Right ventricle myocardium inferior (tissue), 1 donor: ENCODE results near the gene PLEKHS1. TPM values are rescaled to one million over a fixed set of nuclear protein-coding genes. Genes with fewer than 3 reads are reported as not detected.
A peak's percentile ranks its signal among the peaks of the same experiment; 100 is the strongest.
"Not testable (repeated sequence)": the region's sequence is repeated elsewhere in the genome, so short reads cannot be mapped to it uniquely, and the experiment has no call there.

ENCODE experiments used
- ATAC-seq: fragments of 200-7000 bp; cut with Tn5 transposase; one replicate; pipeline ENCODE4 v1.9.1; 2020; ENCODE audit warnings: mild to moderate bottlenecking, moderate library complexity
- DNase-seq: peaks from one replicate; pipeline ENCODE4 v3.0.0; 2021; ENCODE audit errors: missing footprints
- intact Hi-C: fragments of 100-400 bp; cut with DNase I; formaldehyde crosslinking; loops from one replicate; pipeline ENCODE4 v1.11.0; 2022
- total RNA-seq: library from RNA; stranded (reverse); fragmentation: NEBNext Ultra II Directional; extraction: Animal tissue kit (Norgen Biotek cat#: 25700); gene quantifications from one replicate; pipeline ENCODE4 v1.2.1, GENCODE V29; 2021
- donor health status: DM: no; HTN: yes; CAD: no; lungs with severe emphysema.

The PLEKHS1 gene
- total RNA-seq, 1 donor from 2014 or later, result not detected

- intact Hi-C loops, result no loop called here
- no peak for ATAC-seq
- DNase-seq, result no peak
Observed at GRCh38 chr10:113736576-113736975, 14.9 kb upstream of the PLEKHS1 start.

GRCh38 chr10:113739031-113739430 lies 12.5 kb upstream of the PLEKHS1 start:
- intact Hi-C loops, result no loop called here
- no peak for DNase-seq
- no peak for ATAC-seq

- ATAC-seq (no peak), DNase-seq (no peak)
- intact Hi-C loops, result no loop called here
Observed at GRCh38 chr10:113739577-113739976, 11.9 kb upstream of the PLEKHS1 start.

- no peak for DNase-seq
- ATAC-seq, result no peak
- intact Hi-C loops, result no loop called here
Observed at GRCh38 chr10:113740850-113741249, 10.6 kb upstream of the PLEKHS1 start.

GRCh38 chr10:113742466-113742865 lies 9.0 kb upstream of the PLEKHS1 start:
- no peak for ATAC-seq
- intact Hi-C loops, result no loop called here
- DNase-seq, result no peak

GRCh38 chr10:113743594-113743993 lies 7.9 kb upstream of the PLEKHS1 start:
- no peak for ATAC-seq
- intact Hi-C loops, result no loop called here
- no peak for DNase-seq

- ATAC-seq, result no peak
- intact Hi-C loops, result no loop called here
Observed at GRCh38 chr10:113745374-113745773, 6.1 kb upstream of the PLEKHS1 start.

GRCh38 chr10:113746217-113746957 lies 5.1 kb upstream of the PLEKHS1 start:
- ATAC-seq (no peak), DNase-seq (no peak)
- intact Hi-C loops, result no loop called here

More at GRCh38 chr10:113745374-113745773, 6.1 kb upstream of the PLEKHS1 start:
- DNase-seq, result no peak

- DNase-seq (no peak), ATAC-seq (no peak)
- intact Hi-C loops, result no loop called here
Observed at GRCh38 chr10:113752553-113752952, 1.1 kb downstream of the PLEKHS1 start.

- DNase-seq (no peak), ATAC-seq (no peak)
- intact Hi-C loops, result no loop called here
Observed at GRCh38 chr10:113753020-113753692, 1.7 kb downstream of the PLEKHS1 start.

GRCh38 chr10:113754125-113754524 lies 2.6 kb downstream of the PLEKHS1 start:
- intact Hi-C loops, result no loop called here
- no peak for ATAC-seq
- no peak for DNase-seq

- intact Hi-C loops, result no loop called here
- ATAC-seq (no peak), DNase-seq (no peak)
Observed at GRCh38 chr10:113754768-113755167, 3.3 kb downstream of the PLEKHS1 start.

- no peak for ATAC-seq
Observed at GRCh38 chr10:113756940-113757543, 5.6 kb downstream of the PLEKHS1 start.

GRCh38 chr10:113762083-113762482 lies 10.6 kb downstream of the PLEKHS1 start:
- ATAC-seq, result no peak
- intact Hi-C loops, result no loop called here

More at GRCh38 chr10:113756940-113757543, 5.6 kb downstream of the PLEKHS1 start:
- intact Hi-C loops, result no loop called here
- DNase-seq, result no peak

GRCh38 chr10:113764582-113764981 lies 13.1 kb downstream of the PLEKHS1 start:
- no peak for ATAC-seq
- intact Hi-C loops, result no loop called here
- no peak for DNase-seq

More at GRCh38 chr10:113762083-113762482, 10.6 kb downstream of the PLEKHS1 start:
- DNase-seq, result no peak

- DNase-seq, result no peak
- intact Hi-C loops, result no loop called here
- ATAC-seq, result no peak
Observed at GRCh38 chr10:113765910-113766309, 14.4 kb downstream of the PLEKHS1 start.

GRCh38 chr10:113767222-113767621 lies 15.7 kb downstream of the PLEKHS1 start:
- intact Hi-C loops, result no loop called here
- no peak for DNase-seq
- no peak for ATAC-seq

GRCh38 chr10:113770346-113770745 lies 18.9 kb downstream of the PLEKHS1 start:
- ATAC-seq, result peak; percentile 39
- no peak for DNase-seq
- intact Hi-C loops, result no loop called here

- intact Hi-C loops, ATAC-seq, DNase-seq: not testable (repeated sequence)
Observed at GRCh38 chr10:113771131-113771530, 19.6 kb downstream of the PLEKHS1 start.
